Urinary bladder (tissue), 4 donors: ENCODE data around the gene STEAP4. TPM values are rescaled to one million over a fixed set of nuclear protein-coding genes. Genes with fewer than 3 reads are reported as not detected.
"Not testable (repeated sequence)": the region's sequence is repeated elsewhere in the genome, so short reads cannot be mapped to it uniquely, and the experiment has no call there.

Experiments
- DNase-seq: peaks from one replicate; pipeline ENCODE4 v3.0.0-alpha.2; 2015; ENCODE audit errors: extremely low spot score
- H3K27ac ChIP-seq: one replicate; pipeline ENCODE4 v1.5.1; 2013; ENCODE audit warnings: low read depth, mild to moderate bottlenecking, moderate library complexity
- H3K36me3 ChIP-seq: one replicate; pipeline ENCODE4 v1.6.1; 2013; ENCODE audit warnings: mild to moderate bottlenecking, moderate library complexity; ENCODE audit not compliant: insufficient read depth
- H3K4me1 ChIP-seq: one replicate; pipeline ENCODE4 v1.6.1; 2013; ENCODE audit warnings: mild to moderate bottlenecking, moderate library complexity; ENCODE audit not compliant: insufficient read depth
- H3K4me3 ChIP-seq: one replicate; pipeline ENCODE4 v1.5.1; 2013; ENCODE audit warnings: low read depth, low read length
- WGBS: extraction: QIAGEN DNeasy Blood & Tissue Kit; methylation state at CpG from one replicate; pipeline ENCODE4 v1.1.7; 2013; 5-methylcytosine and 5-hydroxymethylcytosine counted together
- polyA plus RNA-seq: library from polyadenylated mRNA; stranded (reverse); fragments of 200-250 nt; gene quantifications from one replicate; pipeline ENCODE4 v1.2.3, GENCODE V29; 2013
- total RNA-seq: library from RNA; depleted of rRNA; stranded (reverse); fragments of >200 nt; gene quantifications from one replicate; pipeline ENCODE4 v1.2.3, GENCODE V29; 2014
- donor health status: healthy with polysubstance abuse.
- donor health status: healthy.

The STEAP4 gene
- total and polyA plus RNA-seq, 2 donors = 13.2 to 23.8 TPM

DNA sequence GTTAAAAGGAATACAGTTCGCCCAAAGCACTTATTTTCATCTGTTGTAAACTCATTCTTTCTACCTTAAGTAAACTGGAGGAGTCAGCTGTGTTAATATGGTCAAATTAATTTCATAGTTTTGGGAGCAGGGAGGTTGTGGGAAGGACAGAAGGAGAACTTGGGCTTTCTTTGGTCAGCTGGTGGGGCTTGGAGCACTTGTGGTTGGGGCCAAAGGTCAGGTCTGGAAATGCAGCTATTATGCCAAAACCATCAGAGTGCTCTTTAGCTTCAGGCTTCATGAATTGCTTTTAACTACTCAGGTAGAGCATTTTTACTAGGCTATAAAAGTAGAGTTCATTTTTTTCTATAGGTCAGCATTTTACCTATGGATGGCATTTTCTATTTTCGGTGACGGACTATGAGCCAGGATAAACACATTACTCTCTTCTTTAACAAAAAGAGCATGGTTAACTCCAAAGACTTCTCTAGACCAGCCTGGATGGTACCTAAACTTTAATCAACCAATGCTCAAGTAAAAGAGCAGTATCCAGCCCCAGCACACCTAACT lies 30.0 kb downstream of the STEAP4 start:
- 88% methylated on average over 3 of the region's 3 CpGs for WGBS
- Histone ChIP-seq H3K27ac (no peak overlapping the region), H3K4me3 (no peak overlapping the region), H3K36me3 (no peaks in the 10 kb centered on the region), H3K4me1 (no peaks in the 10 kb centered on the region)
- DNase-seq = no peak

DNA sequence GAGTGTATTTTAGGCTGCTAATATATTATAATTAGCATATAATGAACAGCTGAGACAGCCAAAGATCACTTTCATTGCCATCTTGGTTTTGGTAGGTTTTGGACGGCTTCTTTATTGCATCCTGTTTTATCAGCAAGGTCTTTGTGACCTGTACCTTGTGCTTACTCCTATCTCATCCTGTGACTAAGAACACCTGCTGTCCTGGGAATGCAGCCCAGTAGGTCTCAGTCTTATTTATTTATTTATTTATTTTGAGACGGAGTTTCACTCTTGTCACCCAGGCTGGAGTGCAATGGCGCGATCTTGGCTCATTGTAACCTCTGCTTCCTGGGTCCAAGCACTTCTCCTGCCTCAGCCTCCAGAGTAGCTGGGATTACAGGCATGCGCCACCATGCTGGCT lies 31.8 kb downstream of the STEAP4 start:
- WGBS = 75% methylated on average over 5 of the region's 5 CpGs
- not testable (repeated sequence) for H3K27ac ChIP-seq, H3K36me3 ChIP-seq, H3K4me1 ChIP-seq, DNase-seq, H3K4me3 ChIP-seq

DNA sequence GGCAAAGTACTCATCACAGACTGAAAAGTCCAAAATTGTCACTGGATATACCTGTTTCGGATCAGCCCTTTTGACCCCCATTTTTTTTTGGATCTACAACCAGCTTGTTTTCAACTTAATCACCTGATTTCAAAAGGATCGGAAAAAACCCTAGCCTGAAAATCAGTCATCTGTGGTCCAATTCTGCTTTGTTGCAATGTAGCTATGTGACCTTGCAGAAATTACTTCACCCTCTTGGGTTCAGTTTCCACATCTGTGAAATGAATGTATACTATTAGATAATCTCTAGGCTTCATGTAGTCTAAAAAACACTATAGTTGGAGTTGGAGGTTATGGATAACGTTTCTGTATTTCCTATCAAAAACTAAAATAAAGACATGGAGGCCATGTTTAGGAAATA lies 37.1 kb downstream of the STEAP4 start:
- H3K4me3 ChIP-seq = no peak overlapping the region
- 84% methylated on average over 3 of the region's 3 CpGs for WGBS
- no peaks in the 10 kb centered on the region for H3K36me3 ChIP-seq

DNA sequence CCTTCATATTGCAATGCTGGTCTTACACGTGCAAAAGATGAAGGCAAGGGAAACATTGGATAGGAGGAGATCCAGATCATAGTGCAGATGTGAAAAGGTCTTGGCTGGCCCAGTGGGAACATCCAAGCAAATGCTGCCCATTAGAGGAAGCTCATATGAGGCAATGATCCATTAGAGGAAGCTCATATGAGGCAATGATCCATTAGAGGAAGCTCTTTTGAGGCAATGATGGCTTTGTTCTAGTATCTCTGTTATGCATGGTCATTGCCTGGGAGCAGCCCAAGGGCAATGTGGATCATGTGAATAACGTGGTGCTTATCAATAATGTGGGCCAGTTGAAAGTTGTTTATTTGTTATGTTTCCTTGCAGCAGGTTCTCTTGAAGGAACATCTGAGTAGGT lies 37.8 kb downstream of the STEAP4 start:
- Histone ChIP-seq H3K36me3 (no peaks in the 10 kb centered on the region), H3K4me3 (no peak overlapping the region), H3K4me1 (no peaks in the 10 kb centered on the region), H3K27ac (no peak overlapping the region)
- 67% methylated on average over 2 of the region's 2 CpGs for WGBS
- no peak for DNase-seq

More for the DNA sequence above, 37.1 kb downstream of the STEAP4 start:
- DNase-seq = no peak
- no peaks in the 10 kb centered on the region for H3K4me1 ChIP-seq
- H3K27ac ChIP-seq = no peak overlapping the region

DNA sequence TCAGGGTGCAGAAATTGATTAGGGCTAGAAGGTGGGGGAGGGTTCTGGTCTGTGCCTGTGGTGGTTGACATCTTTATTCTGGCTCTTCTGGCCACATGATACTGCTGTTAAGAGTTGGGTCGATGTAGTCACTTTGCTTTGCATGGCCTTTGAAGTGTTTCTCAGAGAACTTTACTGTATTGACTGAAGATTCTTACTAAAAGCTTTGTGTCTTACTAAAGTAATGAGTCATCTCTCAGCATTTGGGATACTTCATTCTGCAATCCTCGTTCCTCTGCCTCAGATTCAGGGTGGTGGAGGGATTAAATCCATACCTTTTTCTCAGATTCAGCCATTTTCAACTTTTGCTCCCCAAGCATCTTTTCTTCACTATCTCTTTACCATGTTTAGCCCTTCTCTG lies 38.6 kb downstream of the STEAP4 start:
- WGBS = 73% methylated on average over 2 of the region's 2 CpGs
- Histone ChIP-seq H3K36me3 (no peaks in the 10 kb centered on the region), H3K4me3 (no peak overlapping the region), H3K4me1 (no peaks in the 10 kb centered on the region), H3K27ac (no peak overlapping the region)
- DNase-seq = no peak

DNA sequence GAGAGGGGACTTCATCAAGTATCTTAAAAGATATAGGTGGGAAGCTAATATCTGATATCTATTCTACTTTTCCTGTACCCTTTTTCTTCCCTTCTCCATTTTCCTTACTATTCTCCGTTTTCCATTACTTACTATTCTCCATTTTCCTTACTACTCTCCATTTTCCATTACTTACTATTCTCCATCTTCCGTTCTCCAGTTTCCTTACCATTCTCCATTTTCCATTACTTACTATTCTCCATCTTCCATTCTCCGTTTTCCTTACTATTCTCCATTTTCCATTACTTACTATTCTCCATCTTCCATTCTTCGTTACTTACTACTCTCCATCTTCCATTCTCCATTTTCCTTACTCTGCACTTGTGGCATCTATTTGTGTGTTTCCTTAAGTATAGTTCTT lies 39.3 kb downstream of the STEAP4 start:
- no peak for DNase-seq
- 94% methylated on average over 4 of the region's 4 CpGs for WGBS
- no peak overlapping the region for H3K27ac ChIP-seq
- no peaks in the 10 kb centered on the region for H3K36me3 ChIP-seq
- no peak overlapping the region for H3K4me3 ChIP-seq
- no peaks in the 10 kb centered on the region for H3K4me1 ChIP-seq

DNA sequence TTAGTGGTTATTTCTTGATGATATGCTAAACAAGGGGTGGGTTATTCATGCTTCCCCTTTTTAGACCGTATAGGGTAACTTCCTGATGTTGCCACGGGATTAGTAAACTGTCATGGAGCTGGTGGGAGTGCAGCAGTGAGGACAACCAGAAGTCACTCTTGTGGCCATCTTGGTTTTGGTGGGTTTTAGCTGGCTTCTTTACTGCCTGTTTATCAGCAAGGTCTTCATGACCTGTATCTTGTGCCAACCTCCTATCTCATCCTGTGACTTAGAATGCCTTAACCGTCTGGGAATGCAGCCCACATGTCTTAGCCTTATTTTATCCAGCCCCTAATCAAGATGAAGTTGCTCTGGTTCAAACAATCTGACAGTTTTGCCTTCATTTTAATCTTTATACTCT lies 41.7 kb downstream of the STEAP4 start:
- H3K27ac ChIP-seq, H3K4me3 ChIP-seq, H3K36me3 ChIP-seq, DNase-seq, H3K4me1 ChIP-seq: not testable (repeated sequence)
- 35% methylated on average over 3 of the region's 3 CpGs for WGBS

DNA sequence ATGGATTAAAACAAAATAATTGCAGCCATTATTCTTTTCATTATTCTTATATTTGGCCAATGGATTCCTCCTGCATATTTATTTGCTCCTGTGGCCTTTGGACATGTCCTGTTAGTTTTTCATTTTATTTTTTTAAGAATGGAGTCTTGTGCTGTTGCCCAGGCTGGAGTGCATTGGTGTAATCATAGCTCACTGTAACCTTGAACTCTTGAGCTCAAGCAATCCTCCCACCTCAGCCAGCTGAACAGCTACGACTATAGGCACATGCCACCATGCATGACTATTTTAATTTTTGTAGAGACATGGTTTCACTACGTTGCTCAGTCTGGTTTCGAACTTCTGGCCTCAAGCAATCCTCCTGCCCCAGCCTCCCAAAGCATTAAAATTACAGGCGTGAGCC lies 44.1 kb downstream of the STEAP4 start:
- H3K36me3 ChIP-seq = no peaks in the 10 kb centered on the region
- H3K4me1 ChIP-seq = no peaks in the 10 kb centered on the region
- DNase-seq = no peak
- H3K27ac ChIP-seq = no peak overlapping the region
- WGBS = 94% methylated on average over 4 of the region's 4 CpGs
- no peak overlapping the region for H3K4me3 ChIP-seq

DNA sequence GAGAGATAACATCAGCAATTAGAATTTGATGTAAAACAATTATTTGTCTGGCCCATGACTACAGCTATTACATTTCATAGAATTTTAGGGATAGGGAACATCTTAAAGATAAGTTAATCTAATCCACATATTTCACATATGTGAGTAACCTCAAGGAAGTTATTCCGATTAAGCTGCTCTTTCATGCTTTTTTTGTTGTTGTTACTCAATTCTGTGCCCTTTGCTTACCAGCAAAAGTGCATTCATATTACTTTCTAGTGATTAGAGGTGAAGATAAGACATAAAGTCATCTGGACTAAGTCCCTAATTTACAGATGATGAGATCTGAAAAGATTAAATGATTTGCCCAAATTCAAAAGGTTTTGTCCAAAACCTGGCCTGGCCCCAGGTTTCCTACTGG lies 46.0 kb downstream of the STEAP4 start:
- WGBS = 84% methylated on average over 1 of the region's 1 CpG
- Histone ChIP-seq H3K4me1 (no peaks in the 10 kb centered on the region), H3K27ac (no peak overlapping the region), H3K4me3 (no peak overlapping the region), H3K36me3 (no peaks in the 10 kb centered on the region)
- DNase-seq = no peak

DNA sequence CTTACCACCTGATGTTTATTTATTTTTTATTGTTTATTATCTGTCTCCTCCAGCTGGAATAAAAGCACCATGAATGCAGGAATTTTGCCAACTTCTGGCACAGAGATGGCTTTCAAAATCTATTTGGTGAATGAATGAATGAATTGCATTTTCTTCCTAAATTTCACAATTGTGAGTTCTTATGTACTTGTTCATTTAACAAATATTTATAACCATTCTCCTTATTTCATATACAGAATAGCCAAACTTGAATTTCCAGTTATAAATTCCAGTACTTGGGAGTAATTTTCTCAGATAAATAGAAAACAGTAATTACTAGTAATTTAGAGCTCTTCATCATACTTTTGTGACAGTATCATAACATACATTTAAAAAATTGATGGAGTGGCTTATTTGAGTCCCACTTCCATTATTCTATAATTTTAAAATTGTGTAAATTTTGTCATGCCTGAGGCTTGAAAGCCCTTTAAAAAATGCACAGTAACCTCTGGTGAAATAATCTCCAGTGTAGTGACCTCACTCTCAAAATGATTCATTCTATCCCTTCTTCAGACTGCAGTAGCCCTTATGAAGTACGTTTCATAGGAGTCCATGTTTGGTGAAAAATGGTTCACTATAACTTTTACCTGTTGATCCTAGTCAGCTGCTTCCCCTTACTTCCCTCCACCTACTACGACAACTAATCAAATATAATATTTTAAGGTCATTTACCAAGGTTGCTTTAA lies 46.9 kb downstream of the STEAP4 start:
- WGBS = 76% methylated on average over 2 of the region's 2 CpGs
- H3K27ac ChIP-seq = no peak overlapping the region
- H3K4me3 ChIP-seq = no peak overlapping the region
- H3K4me1 ChIP-seq = no peaks in the 10 kb centered on the region
- no peaks in the 10 kb centered on the region for H3K36me3 ChIP-seq
- DNase-seq = no peak

DNA sequence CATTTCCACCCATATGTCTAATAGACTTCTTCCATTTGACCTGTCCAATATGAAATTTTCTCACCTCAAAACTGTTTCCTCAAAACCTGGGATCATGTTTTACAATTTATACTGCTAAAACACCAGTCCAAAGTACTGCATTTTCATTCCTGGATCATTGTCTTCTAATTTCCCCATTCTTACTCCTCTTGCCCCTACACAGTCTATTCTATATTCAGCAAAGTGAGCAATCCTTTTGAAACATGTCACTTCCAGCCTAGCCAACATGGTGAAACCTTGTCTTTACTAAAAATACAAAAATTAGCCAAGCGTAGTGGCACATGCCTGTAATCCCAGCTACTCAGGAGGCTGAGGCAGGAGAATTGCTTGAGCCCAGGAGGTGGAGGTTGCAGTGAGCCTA lies 48.4 kb downstream of the STEAP4 start:
- not testable (repeated sequence) for DNase-seq, H3K36me3 ChIP-seq, H3K4me3 ChIP-seq, H3K4me1 ChIP-seq, H3K27ac ChIP-seq
- WGBS = 91% methylated on average over 1 of the region's 1 CpG

DNA sequence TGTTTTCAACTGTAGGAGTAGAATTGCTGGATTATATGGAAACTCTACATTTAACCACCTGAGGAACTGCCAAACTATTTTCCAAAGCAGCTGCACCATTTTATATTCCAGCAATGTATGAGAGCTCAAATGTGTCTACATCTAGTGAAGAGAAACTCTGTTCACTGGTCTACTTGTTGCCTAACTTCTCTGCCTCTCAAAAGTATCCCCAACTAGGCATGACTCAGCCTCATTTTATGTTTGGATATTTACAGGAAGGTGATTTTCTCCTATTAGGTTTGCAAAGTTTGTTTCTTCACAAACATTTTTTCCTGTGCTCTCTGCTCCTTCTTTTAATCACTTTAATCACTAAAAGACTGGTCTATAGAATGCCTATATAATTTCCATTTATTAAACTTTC lies 49.8 kb downstream of the STEAP4 start:
- H3K4me3 ChIP-seq = no peak overlapping the region
- H3K27ac ChIP-seq = no peak overlapping the region
- no peak for DNase-seq
- H3K36me3 ChIP-seq = no peaks in the 10 kb centered on the region
- no peaks in the 10 kb centered on the region for H3K4me1 ChIP-seq

DNA sequence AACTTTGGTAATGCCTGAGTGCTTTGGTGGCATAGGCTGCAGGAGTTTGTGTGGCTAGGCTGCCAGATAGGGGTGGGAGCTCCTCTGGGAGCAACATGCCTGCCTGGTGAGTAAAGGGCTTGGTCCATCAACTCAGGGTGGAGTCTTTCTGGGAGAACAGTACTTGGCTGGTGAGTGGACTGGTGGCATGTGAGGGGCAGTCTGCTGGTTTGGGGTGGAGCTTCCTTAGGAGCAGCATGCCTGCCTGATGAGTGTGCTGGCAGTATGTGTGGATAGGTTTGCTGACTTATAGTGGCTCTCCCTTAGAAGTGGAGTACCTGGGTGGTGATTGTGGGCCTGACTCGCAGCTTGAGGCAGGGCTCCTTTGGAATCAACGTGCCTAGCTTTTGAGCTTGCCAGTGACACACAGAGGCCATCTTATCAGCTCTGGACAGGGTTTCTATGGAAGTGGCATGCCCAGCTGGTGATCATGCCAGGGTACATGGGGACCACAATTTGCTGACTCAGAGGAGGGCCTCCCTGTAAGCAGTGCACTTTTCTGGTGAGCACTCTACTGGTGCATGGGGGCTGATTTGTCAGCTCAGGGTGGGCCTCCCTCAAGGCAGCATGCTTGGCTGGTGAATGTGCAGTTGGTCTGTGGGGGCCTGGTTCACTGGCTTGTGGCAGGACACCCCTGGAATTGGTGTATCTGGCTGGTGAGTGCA lies 51.8 kb downstream of the STEAP4 start:
- H3K27ac ChIP-seq = no peak overlapping the region
- no peak overlapping the region for H3K4me3 ChIP-seq
- no peaks in the 10 kb centered on the region for H3K36me3 ChIP-seq
- no peak for DNase-seq
- H3K4me1 ChIP-seq = no peaks in the 10 kb centered on the region
- WGBS = 86% methylated on average over 2 of the region's 2 CpGs

DNA sequence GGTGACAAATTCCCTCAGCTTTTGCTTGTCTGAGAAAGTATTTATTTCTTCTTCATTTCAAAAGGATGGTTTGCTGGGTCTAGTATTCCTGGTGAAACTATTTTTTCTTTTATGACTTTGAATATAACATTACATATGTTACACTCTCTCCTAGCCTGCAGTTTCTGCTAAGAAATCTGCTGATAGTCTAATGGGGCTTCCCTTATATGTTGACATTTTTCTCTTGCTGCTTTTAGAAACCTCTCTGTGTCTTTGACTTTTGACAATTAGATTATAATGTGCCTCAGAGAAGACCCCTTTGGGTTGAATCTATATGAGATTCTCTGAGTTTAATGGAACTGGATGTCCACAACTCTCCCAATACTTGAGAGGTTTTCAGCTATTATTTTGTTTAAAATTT lies 53.1 kb downstream of the STEAP4 start:
- Histone ChIP-seq H3K4me3 (no peak overlapping the region), H3K36me3 (no peaks in the 10 kb centered on the region), H3K27ac (no peak overlapping the region), H3K4me1 (no peaks in the 10 kb centered on the region)
- no peak for DNase-seq
